Measurements from ENCODE around the gene CABCOCO1.

The CABCOCO1 gene

DNA sequence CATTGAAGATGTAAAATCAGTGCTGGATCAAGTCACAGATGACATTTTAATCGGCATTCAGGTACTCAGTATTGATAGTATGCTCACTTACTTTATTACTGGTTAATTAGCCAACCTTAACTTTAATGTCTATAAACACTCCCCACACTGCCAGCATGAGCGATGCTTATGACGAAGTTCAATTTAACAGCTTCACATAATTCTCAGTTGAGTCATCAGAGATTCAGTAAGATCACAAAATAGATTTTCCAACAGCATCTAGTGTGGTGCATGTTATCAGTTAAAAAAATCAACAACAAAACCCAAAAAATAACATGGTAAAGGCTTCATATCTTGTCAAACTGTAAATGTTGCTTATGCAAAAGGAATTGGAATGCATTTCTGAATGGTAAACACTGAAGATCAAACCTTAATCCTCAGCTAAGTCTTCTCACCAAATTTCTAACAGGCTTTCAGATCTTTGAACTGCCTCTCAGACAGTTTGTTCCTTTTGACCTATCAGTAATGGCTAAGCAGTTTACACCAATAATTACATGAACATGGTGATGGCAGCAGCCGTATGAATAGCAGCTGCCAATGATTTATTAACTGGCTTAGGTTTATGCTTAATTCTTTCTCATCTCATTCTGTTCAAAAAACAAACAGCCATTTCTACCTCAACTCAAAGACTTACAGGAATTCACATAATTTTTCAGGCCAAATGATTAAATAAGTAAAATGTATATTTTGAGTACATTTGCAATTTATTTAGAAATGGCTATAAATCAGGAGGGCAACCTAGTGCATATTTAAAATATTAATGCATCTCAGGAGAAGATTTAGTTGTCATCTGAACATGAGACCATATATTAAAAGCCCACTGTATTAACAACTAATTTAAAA is 98.5 kb downstream of the CABCOCO1 start:
- no peak overlapping the region for H3K4me3 ChIP-seq (ENCODE audit: low read depth in 1 of 2, low read length in 2 of 2)
- peaks cover 16% of the 10 kb centered on the region for H3K4me1 ChIP-seq (ENCODE audit: insufficient read depth, low read length)
- no peak for TF ChIP-seq EZH2 (IDR thresholded peaks at IDR 0.05; ENCODE audit: borderline replicate concordance, low read depth, low read length, severe bottlenecking)
- TF ChIP-seq, protein P1, sequence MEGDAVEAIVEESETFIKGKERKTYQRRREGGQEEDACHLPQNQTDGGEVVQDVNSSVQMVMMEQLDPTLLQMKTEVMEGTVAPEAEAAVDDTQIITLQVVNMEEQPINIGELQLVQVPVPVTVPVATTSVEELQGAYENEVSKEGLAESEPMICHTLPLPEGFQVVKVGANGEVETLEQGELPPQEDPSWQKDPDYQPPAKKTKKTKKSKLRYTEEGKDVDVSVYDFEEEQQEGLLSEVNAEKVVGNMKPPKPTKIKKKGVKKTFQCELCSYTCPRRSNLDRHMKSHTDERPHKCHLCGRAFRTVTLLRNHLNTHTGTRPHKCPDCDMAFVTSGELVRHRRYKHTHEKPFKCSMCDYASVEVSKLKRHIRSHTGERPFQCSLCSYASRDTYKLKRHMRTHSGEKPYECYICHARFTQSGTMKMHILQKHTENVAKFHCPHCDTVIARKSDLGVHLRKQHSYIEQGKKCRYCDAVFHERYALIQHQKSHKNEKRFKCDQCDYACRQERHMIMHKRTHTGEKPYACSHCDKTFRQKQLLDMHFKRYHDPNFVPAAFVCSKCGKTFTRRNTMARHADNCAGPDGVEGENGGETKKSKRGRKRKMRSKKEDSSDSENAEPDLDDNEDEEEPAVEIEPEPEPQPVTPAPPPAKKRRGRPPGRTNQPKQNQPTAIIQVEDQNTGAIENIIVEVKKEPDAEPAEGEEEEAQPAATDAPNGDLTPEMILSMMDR (IDR thresholded peaks at IDR 0.05; ENCODE audit: borderline replicate concordance, extremely low read depth, low read length, poor library complexity, severe bottlenecking): no peak
- no peak overlapping the region for H3K27ac ChIP-seq (ENCODE audit: low read length)
- no peak for ATAC-seq (ENCODE audit: insufficient read depth, low read depth)
- H3K79me2 ChIP-seq (ENCODE audit: insufficient read depth, low read length): no peaks in the 10 kb centered on the region
- no peak overlapping the region for H3K4me2 ChIP-seq (ENCODE audit: insufficient read depth, low read length)
- H3K9me3 ChIP-seq (ENCODE audit: insufficient read depth, low read length, severe bottlenecking): no peaks in the 10 kb centered on the region
- no peak for DNase-seq
- H3K36me3 ChIP-seq (ENCODE audit: insufficient read depth, low read length): no peaks in the 10 kb centered on the region
- H4K20me1 ChIP-seq (ENCODE audit: insufficient read depth, low read length): no peaks in the 10 kb centered on the region
- no peak overlapping the region for H3K9ac ChIP-seq (ENCODE audit: low read depth, low read length)
- no peaks in the 10 kb centered on the region for H3K27me3 ChIP-seq (ENCODE audit: insufficient read depth, low read length, poor library complexity)
- H2AFZ ChIP-seq (ENCODE audit: low read depth, low read length): no peak overlapping the region

DNA sequence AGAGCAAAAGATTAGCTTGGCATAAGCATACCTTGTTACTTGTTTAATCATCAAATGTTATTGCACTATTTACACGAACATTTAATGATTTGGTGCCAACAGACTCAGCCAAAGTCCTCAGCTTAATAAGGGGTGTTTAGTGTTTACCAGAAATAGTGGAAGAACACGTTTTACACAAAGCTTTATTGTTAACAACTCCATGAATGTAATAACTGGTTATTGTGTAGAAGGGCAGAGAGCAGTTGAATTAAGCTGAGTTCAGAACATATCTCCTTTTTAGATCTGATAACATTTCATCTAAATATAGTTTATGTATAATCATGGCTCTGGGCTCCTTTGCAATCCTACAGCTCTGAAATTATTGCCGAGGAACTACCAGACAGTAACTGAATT is 99.1 kb downstream of the CABCOCO1 start:
- Histone ChIP-seq H3K4me1 (ENCODE audit: insufficient read depth, low read length) (peaks cover 19% of the 10 kb centered on the region), H3K9me3 (ENCODE audit: insufficient read depth, low read length, severe bottlenecking) (no peaks in the 10 kb centered on the region), H3K36me3 (ENCODE audit: insufficient read depth, low read length) (no peaks in the 10 kb centered on the region), H3K27me3 (ENCODE audit: insufficient read depth, low read length, poor library complexity) (no peaks in the 10 kb centered on the region), H3K27ac (ENCODE audit: low read length) (no peak overlapping the region), H3K79me2 (ENCODE audit: insufficient read depth, low read length) (no peaks in the 10 kb centered on the region), H3K9ac (ENCODE audit: low read depth, low read length) (no peak overlapping the region), H2AFZ (ENCODE audit: low read depth, low read length) (no peak overlapping the region), H4K20me1 (ENCODE audit: insufficient read depth, low read length) (no peaks in the 10 kb centered on the region), H3K4me3 (ENCODE audit: low read depth in 1 of 2, low read length in 2 of 2) (no peak overlapping the region), H3K4me2 (ENCODE audit: insufficient read depth, low read length) (no peak overlapping the region)
- DNase-seq (no peak), ATAC-seq (ENCODE audit: insufficient read depth, low read depth) (no peak)
- no peak for TF ChIP-seq EZH2 (IDR thresholded peaks at IDR 0.05; ENCODE audit: borderline replicate concordance, low read depth, low read length, severe bottlenecking)
- TF ChIP-seq, protein P1 (IDR thresholded peaks at IDR 0.05; ENCODE audit: borderline replicate concordance, extremely low read depth, low read length, poor library complexity, severe bottlenecking): no peak

DNA sequence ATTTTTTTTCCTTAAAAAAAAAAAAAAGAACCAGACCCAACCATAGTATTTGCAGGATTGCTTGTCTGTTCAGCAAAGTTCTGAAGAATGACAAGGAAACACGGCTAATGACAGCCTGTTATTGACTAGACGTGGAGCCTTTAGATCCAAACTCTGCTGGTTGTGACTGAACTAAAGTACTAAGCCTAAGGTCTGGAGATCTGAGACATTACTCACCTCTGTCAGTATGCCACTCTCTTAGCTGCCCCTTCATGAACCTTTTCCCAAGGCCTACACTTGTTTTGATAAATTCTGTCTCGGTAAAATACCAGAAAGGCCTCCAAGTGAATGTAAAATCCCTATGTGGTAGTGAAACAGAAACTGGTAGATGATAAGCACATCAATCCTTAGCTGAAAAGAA is 101.0 kb downstream of the CABCOCO1 start:
- ATAC-seq (ENCODE audit: insufficient read depth, low read depth) (no peak), DNase-seq (no peak)
- Histone ChIP-seq H3K4me2 (ENCODE audit: insufficient read depth, low read length) (no peak overlapping the region), H3K36me3 (ENCODE audit: insufficient read depth, low read length) (no peaks in the 10 kb centered on the region), H4K20me1 (ENCODE audit: insufficient read depth, low read length) (no peaks in the 10 kb centered on the region), H3K79me2 (ENCODE audit: insufficient read depth, low read length) (no peaks in the 10 kb centered on the region), H3K4me3 (ENCODE audit: low read depth in 1 of 2, low read length in 2 of 2) (no peak overlapping the region), H3K27me3 (ENCODE audit: insufficient read depth, low read length, poor library complexity) (no peaks in the 10 kb centered on the region), H3K27ac (ENCODE audit: low read length) (no peak overlapping the region), H2AFZ (ENCODE audit: low read depth, low read length) (no peak overlapping the region), H3K9me3 (ENCODE audit: insufficient read depth, low read length, severe bottlenecking) (no peaks in the 10 kb centered on the region), H3K9ac (ENCODE audit: low read depth, low read length) (no peak overlapping the region), H3K4me1 (ENCODE audit: insufficient read depth, low read length) (peaks cover 19% of the 10 kb centered on the region)
- TF ChIP-seq, protein P1 (IDR thresholded peaks at IDR 0.05; ENCODE audit: borderline replicate concordance, extremely low read depth, low read length, poor library complexity, severe bottlenecking): no peak
- TF ChIP-seq EZH2 (IDR thresholded peaks at IDR 0.05; ENCODE audit: borderline replicate concordance, low read depth, low read length, severe bottlenecking): no peak

Data from DND-41 (cell line).